Measurements from ENCODE around the gene XCL1. TPM values are rescaled to one million over a fixed set of nuclear protein-coding genes. Genes with fewer than 3 reads are reported as not detected.

The XCL1 gene
- total and polyA plus RNA-seq, 9 donors, result 0.15 to 1.4 (median 0.20) TPM; not detected in 5

- no peak overlapping the region for H3K27ac ChIP-seq
- no peak overlapping the region for H3K4me3 ChIP-seq
- H3K9me3 ChIP-seq, result no peaks in the 10 kb centered on the region
- intact Hi-C loops (cut with DNase I), result no loop called here
- no peaks in the 10 kb centered on the region for H3K4me1 ChIP-seq (ENCODE audit: insufficient read depth)
- DNase-seq, result no peak
- WGBS, 3 donors, result 73 to 92% (median 89%) methylated on average over 5 of the region's 5 CpGs
- no peaks in the 10 kb centered on the region for H3K27me3 ChIP-seq
- TF ChIP-seq EP300 (IDR thresholded peaks at IDR 0.05), result no peak
- TF ChIP-seq, protein P1, sequence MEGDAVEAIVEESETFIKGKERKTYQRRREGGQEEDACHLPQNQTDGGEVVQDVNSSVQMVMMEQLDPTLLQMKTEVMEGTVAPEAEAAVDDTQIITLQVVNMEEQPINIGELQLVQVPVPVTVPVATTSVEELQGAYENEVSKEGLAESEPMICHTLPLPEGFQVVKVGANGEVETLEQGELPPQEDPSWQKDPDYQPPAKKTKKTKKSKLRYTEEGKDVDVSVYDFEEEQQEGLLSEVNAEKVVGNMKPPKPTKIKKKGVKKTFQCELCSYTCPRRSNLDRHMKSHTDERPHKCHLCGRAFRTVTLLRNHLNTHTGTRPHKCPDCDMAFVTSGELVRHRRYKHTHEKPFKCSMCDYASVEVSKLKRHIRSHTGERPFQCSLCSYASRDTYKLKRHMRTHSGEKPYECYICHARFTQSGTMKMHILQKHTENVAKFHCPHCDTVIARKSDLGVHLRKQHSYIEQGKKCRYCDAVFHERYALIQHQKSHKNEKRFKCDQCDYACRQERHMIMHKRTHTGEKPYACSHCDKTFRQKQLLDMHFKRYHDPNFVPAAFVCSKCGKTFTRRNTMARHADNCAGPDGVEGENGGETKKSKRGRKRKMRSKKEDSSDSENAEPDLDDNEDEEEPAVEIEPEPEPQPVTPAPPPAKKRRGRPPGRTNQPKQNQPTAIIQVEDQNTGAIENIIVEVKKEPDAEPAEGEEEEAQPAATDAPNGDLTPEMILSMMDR (IDR thresholded peaks at IDR 0.05), result no peak
- TF ChIP-seq POLR2A (IDR thresholded peaks at IDR 0.05), result no peak
- no peaks in the 10 kb centered on the region for H3K36me3 ChIP-seq
Observed at GRCh38 chr1:168553680-168554553, 22.5 kb upstream of the XCL1 start.

DNA sequence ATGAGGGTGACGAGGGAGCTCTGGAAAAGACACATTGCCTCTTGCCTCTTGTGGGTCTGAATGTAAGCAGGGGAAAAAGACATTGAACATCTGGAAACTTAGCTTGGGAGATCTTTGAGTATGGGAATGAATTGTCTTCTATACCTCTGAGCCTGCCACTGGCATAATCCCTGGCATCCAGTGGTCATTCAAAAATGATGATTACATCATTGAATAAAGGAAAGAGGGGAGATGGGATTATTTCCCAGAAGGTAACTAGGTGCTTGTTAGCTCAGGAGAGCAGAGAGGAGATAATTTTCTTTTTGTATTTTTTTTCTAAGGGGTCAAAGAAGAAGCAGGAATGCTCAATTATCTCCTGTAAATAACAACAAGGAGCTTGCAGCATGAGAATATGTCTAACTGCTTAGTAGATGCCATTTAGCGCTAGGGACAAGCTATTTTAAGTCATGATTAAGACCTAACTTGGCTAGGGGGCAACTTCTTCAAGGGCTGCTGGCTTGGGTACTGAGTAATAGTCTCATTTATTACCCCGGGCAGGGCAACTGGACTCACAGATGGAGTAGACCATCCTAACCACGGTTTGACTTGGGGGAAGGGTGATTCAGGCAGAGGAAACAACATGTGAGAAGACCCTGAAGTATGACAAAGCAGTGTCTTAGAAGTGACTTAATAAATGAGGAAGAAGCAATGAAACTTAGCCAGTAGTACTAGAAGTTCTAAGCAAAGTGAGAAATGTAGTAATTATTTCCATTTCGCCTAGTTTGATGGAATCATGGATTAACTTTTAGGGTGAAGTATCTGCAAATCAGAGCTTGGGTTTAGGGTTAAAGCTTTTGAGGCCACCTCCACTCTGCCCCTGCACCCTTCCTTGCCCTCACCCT, 21.6 kb upstream of the XCL1 start:
- WGBS, 3 donors, result 93 to 94% (median 93%) methylated on average over 5 of the region's 5 CpGs
- TF ChIP-seq, protein P1 (IDR thresholded peaks at IDR 0.05), result no peak
- TF ChIP-seq POLR2A (IDR thresholded peaks at IDR 0.05) (no peak), EP300 (IDR thresholded peaks at IDR 0.05) (no peak)
- Histone ChIP-seq H3K27me3 (no peaks in the 10 kb centered on the region), H3K27ac (no peak overlapping the region), H3K36me3 (no peaks in the 10 kb centered on the region), H3K4me1 (ENCODE audit: insufficient read depth) (no peaks in the 10 kb centered on the region), H3K4me3 (no peak overlapping the region), H3K9me3 (no peaks in the 10 kb centered on the region)
- no peak for DNase-seq
- intact Hi-C loops (cut with DNase I), result no loop called here

GRCh38 chr1:168555508-168556046, 20.8 kb upstream of the XCL1 start:
- Histone ChIP-seq H3K9me3 (no peaks in the 10 kb centered on the region), H3K4me3 (no peak overlapping the region), H3K36me3 (no peaks in the 10 kb centered on the region), H3K27ac (no peak overlapping the region), H3K27me3 (no peaks in the 10 kb centered on the region), H3K4me1 (ENCODE audit: insufficient read depth) (no peaks in the 10 kb centered on the region)
- TF ChIP-seq, protein P1 (IDR thresholded peaks at IDR 0.05), result no peak
- TF ChIP-seq POLR2A (IDR thresholded peaks at IDR 0.05) (no peak), EP300 (IDR thresholded peaks at IDR 0.05) (no peak)
- DNase-seq, result no peak
- intact Hi-C loops (cut with DNase I), result no loop called here
- WGBS, 3 donors, result 64 to 85% (median 72%) methylated on average over 3 of the region's 3 CpGs

DNA sequence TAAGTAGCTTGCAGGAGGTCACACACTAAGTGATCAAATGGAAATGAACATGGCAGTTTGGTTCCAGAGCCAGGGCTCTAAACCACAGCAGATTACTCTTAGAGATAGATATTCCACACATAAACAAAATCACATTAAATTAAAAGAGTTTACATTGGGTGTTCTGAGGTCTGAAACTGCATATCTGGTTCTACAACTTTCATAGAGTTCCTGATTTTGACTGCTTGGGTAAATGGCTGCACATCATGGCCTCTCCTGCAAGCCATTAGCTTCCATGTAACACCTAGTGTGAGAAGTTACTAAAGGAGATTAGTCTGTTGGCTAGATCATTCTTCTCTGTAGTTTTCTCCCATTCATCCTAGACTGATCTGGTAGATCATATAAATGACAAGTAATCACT, 19.8 kb upstream of the XCL1 start:
- no peaks in the 10 kb centered on the region for H3K4me1 ChIP-seq (ENCODE audit: insufficient read depth)
- intact Hi-C loops (cut with DNase I), result no loop called here
- no peaks in the 10 kb centered on the region for H3K27me3 ChIP-seq
- no peaks in the 10 kb centered on the region for H3K36me3 ChIP-seq
- H3K4me3 ChIP-seq, result no peak overlapping the region
- no peak for DNase-seq
- no peak overlapping the region for H3K27ac ChIP-seq
- TF ChIP-seq POLR2A (IDR thresholded peaks at IDR 0.05) (no peak), EP300 (IDR thresholded peaks at IDR 0.05) (no peak)
- TF ChIP-seq, protein P1 (IDR thresholded peaks at IDR 0.05), result no peak
- no peaks in the 10 kb centered on the region for H3K9me3 ChIP-seq

Data from ovary (tissue), 9 donors.